Measurements from ENCODE around the gene SIVA1. TPM values are rescaled to one million over a fixed set of nuclear protein-coding genes. Genes with fewer than 3 reads are reported as not detected.

Gene SIVA1
- total RNA-seq, 1 experiment from 2014 or later, result 105 TPM

DNA sequence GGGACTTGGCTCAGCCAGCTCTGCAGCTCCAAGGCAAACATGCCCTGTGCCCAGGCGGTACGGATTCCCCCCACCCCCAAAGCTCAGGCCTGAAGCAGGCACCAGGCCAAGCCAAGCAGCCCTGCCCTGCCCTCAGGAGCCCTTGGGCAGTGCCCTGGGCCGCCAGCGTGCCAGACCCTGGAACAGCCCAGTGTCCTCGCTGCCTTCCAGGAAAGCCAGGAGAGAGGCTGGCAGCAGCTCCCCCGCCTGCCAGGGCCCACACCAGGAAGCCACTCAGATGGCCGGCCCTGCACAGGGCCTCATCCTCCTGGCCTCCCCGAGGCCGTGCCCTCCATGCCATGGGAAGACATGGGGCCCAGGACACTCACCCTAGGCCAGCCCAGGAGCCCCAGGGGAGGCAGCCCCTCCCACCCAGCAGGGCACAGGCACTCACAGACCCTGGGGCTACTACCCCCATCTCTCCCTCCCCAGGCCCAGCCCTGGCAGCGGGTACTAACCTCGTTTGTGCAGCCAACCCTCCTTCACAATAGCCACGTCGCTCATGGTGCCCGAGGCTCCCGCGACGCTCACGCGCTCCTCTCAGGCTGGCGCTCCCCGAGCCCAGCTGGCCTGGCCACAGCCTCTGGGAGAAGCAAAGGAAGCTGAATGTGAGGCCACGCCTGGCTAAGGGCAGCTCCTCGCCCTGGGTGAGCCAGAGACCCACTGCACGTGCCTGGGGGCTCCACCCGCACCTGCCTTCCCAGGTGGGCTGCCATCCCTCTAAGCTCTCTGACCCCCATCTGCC, 39.3 kb downstream of the SIVA1 start:
- DNase-seq, result no peak
- Histone ChIP-seq H3K36me3 (ENCODE audit: control insufficient read depth, insufficient read depth, low read length) (no peaks in the 10 kb centered on the region), H3K4me3 (ENCODE audit: low read depth, low read length) (no peak overlapping the region), H3K9me3 (no peaks in the 10 kb centered on the region), H3K4me1 (peaks cover 24% of the 10 kb centered on the region), H3K27me3 (replicated peaks; ENCODE audit: control insufficient read depth, insufficient read depth, low read length) (no peaks in the 10 kb centered on the region)
- no TSS peak for BruUV-seq (replicated peaks)
- H3K27me3 Mint-ChIP-seq (ENCODE audit: insufficient read depth, unreplicated experiment), result no peaks in the 10 kb centered on the region
- intact Hi-C loops (cut with micrococcal nuclease; ENCODE audit: unreplicated experiment), result no loop called here
- H3K9me3 Mint-ChIP-seq (ENCODE audit: unreplicated experiment), result no peaks in the 10 kb centered on the region
- ChIA-PET CTCF (interaction anchor here (0.6 to 0.7 kb wide), 2 partner anchors 35 to 242 kb away, joined by 3 to 4 read pairs; no protein-coding TSS in a partner anchor), POLR2A (no interaction called here)
- H3K4me3 Mint-ChIP-seq (ENCODE audit: unreplicated experiment), result no peak overlapping the region
- H3K4me1 Mint-ChIP-seq (ENCODE audit: low read depth, unreplicated experiment), result no peaks in the 10 kb centered on the region
- H3K27ac Mint-ChIP-seq (ENCODE audit: unreplicated experiment), result no peak overlapping the region
- TF ChIP-seq, protein P1, sequence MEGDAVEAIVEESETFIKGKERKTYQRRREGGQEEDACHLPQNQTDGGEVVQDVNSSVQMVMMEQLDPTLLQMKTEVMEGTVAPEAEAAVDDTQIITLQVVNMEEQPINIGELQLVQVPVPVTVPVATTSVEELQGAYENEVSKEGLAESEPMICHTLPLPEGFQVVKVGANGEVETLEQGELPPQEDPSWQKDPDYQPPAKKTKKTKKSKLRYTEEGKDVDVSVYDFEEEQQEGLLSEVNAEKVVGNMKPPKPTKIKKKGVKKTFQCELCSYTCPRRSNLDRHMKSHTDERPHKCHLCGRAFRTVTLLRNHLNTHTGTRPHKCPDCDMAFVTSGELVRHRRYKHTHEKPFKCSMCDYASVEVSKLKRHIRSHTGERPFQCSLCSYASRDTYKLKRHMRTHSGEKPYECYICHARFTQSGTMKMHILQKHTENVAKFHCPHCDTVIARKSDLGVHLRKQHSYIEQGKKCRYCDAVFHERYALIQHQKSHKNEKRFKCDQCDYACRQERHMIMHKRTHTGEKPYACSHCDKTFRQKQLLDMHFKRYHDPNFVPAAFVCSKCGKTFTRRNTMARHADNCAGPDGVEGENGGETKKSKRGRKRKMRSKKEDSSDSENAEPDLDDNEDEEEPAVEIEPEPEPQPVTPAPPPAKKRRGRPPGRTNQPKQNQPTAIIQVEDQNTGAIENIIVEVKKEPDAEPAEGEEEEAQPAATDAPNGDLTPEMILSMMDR (IDR thresholded peaks at IDR 0.05; ENCODE audit: insufficient read depth in 1 of 2, low read depth in 1 of 2, low read length in 1 of 2, severe bottlenecking in 1 of 2, unreplicated experiment in 1 of 2), result no peak
- peaks cover 6% of the 10 kb centered on the region for H3K36me3 Mint-ChIP-seq (ENCODE audit: insufficient read depth, unreplicated experiment)

GRCh38 chr14:104792945-104793702, 40.2 kb downstream of the SIVA1 start:
- Histone ChIP-seq H3K9me3 (no peaks in the 10 kb centered on the region), H3K4me1 (peaks cover 33% of the 10 kb centered on the region), H3K36me3 (ENCODE audit: control insufficient read depth, insufficient read depth, low read length) (no peaks in the 10 kb centered on the region), H3K4me3 (ENCODE audit: low read depth, low read length) (no peak overlapping the region), H3K27me3 (replicated peaks; ENCODE audit: control insufficient read depth, insufficient read depth, low read length) (no peaks in the 10 kb centered on the region)
- no TSS peak for BruUV-seq (replicated peaks)
- H3K27me3 Mint-ChIP-seq (ENCODE audit: insufficient read depth, unreplicated experiment), result no peaks in the 10 kb centered on the region
- ChIA-PET CTCF (no interaction called here), POLR2A (no interaction called here)
- no peak overlapping the region for H3K27ac Mint-ChIP-seq (ENCODE audit: unreplicated experiment)
- TF ChIP-seq, protein P1 (IDR thresholded peaks at IDR 0.05; ENCODE audit: insufficient read depth in 1 of 2, low read depth in 1 of 2, low read length in 1 of 2, severe bottlenecking in 1 of 2, unreplicated experiment in 1 of 2), result no peak
- H3K9me3 Mint-ChIP-seq (ENCODE audit: unreplicated experiment), result no peaks in the 10 kb centered on the region
- H3K4me3 Mint-ChIP-seq (ENCODE audit: unreplicated experiment), result peak overlapping the region; percentile 77
- peaks cover 5% of the 10 kb centered on the region for H3K36me3 Mint-ChIP-seq (ENCODE audit: insufficient read depth, unreplicated experiment)
- H3K4me1 Mint-ChIP-seq (ENCODE audit: low read depth, unreplicated experiment), result no peaks in the 10 kb centered on the region
- DNase-seq, result no peak
- intact Hi-C loops (cut with micrococcal nuclease; ENCODE audit: unreplicated experiment), result no loop called here

DNA sequence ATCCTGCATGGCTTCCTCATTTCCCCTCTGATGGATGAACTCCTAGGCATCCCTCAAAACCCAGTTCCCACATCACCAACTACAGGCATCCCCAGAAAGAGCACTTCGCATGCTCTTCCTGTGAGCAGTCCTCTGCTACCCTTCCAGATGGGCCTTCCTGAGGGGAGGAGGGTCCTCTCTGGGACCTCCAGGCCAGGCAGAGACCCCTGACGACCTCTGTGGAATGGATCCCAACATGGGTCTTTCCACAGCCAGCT, 40.7 kb downstream of the SIVA1 start:
- H3K36me3 Mint-ChIP-seq (ENCODE audit: insufficient read depth, unreplicated experiment), result peaks cover 5% of the 10 kb centered on the region
- intact Hi-C loops (cut with micrococcal nuclease; ENCODE audit: unreplicated experiment), result no loop called here
- DNase-seq, result no peak
- Histone ChIP-seq H3K9me3 (no peaks in the 10 kb centered on the region), H3K27me3 (replicated peaks; ENCODE audit: control insufficient read depth, insufficient read depth, low read length) (no peaks in the 10 kb centered on the region), H3K36me3 (ENCODE audit: control insufficient read depth, insufficient read depth, low read length) (no peaks in the 10 kb centered on the region), H3K4me3 (ENCODE audit: low read depth, low read length) (no peak overlapping the region; the same call in 1 of the 2 replicates), H3K4me1 (peaks cover 35% of the 10 kb centered on the region)
- TF ChIP-seq, protein P1 (IDR thresholded peaks at IDR 0.05; ENCODE audit: insufficient read depth in 1 of 2, low read depth in 1 of 2, low read length in 1 of 2, severe bottlenecking in 1 of 2, unreplicated experiment in 1 of 2), result no peak
- peak overlapping the region; percentile 77 for H3K4me3 Mint-ChIP-seq (ENCODE audit: unreplicated experiment)
- no TSS peak for BruUV-seq (replicated peaks)
- no peak overlapping the region for H3K27ac Mint-ChIP-seq (ENCODE audit: unreplicated experiment)
- H3K9me3 Mint-ChIP-seq (ENCODE audit: unreplicated experiment), result no peaks in the 10 kb centered on the region
- H3K4me1 Mint-ChIP-seq (ENCODE audit: low read depth, unreplicated experiment), result no peaks in the 10 kb centered on the region
- no peaks in the 10 kb centered on the region for H3K27me3 Mint-ChIP-seq (ENCODE audit: insufficient read depth, unreplicated experiment)
- CTCF ChIA-PET, result interaction anchor here (1.5 kb wide), 1 partner anchor 33 kb away, joined by 9 read pairs; no protein-coding TSS in a partner anchor
- POLR2A ChIA-PET, result no interaction called here
